Mesenchymal stem cell (in vitro differentiated cells and primary cell): ENCODE results near the gene EVL.

Experiments used
- DNase-seq: peaks from one replicate; pipeline ENCODE4 v3.0.0-alpha.2; 2013
- H2AFZ ChIP-seq: one replicate; pipeline ENCODE4 v1.6.1; 2013; ENCODE audit warnings: low read depth, mild to moderate bottlenecking, control low read depth, inconsistent platforms, low read length, moderate library complexity
- H2AK5ac ChIP-seq: 2 replicates; pipeline ENCODE4 v1.6.1; 2013; ENCODE audit warnings: low read length, moderate library complexity, mild to moderate bottlenecking, inconsistent platforms; ENCODE audit not compliant: severe bottlenecking
- H2BK120ac ChIP-seq: one replicate; pipeline ENCODE4 v1.6.1; 2013; ENCODE audit warnings: low read depth, mild to moderate bottlenecking, inconsistent platforms, low read length, moderate library complexity
- H2BK12ac ChIP-seq, 2 experiments: one replicate each; pipeline ENCODE4 v1.6.1; 2013; ENCODE audit warnings: inconsistent platforms in 2 of 2, low read length in 2 of 2, mild to moderate bottlenecking in 2 of 2, moderate library complexity in 2 of 2, control low read depth in 1 of 2
- H2BK15ac ChIP-seq: one replicate; pipeline ENCODE4 v1.6.1; 2013; ENCODE audit warnings: mild to moderate bottlenecking, low read depth, inconsistent platforms; ENCODE audit not compliant: poor library complexity, severe bottlenecking
- H2BK5ac ChIP-seq: 2 replicates; pipeline ENCODE4 v1.6.1; 2013; ENCODE audit warnings: low read depth, mild to moderate bottlenecking, low read length, control low read depth, inconsistent platforms; ENCODE audit not compliant: poor library complexity, severe bottlenecking
- H3K14ac ChIP-seq, 2 experiments: one replicate each; pipeline ENCODE4 v1.6.1; 2013; ENCODE audit warnings: inconsistent platforms in 2 of 2, low read length in 2 of 2, control low read depth in 1 of 2, mild to moderate bottlenecking in 1 of 2, moderate library complexity in 1 of 2
- H3K18ac ChIP-seq, 2 experiments: one replicate each; pipeline ENCODE4 v1.6.1; 2013; ENCODE audit warnings: inconsistent platforms in 2 of 2, low read length in 2 of 2, control low read depth in 1 of 2, low read depth in 1 of 2, mild to moderate bottlenecking in 1 of 2
- H3K23ac ChIP-seq, 2 experiments: one replicate each; pipeline ENCODE4 v1.6.1; 2013; ENCODE audit warnings: inconsistent platforms in 2 of 2, low read length in 2 of 2, mild to moderate bottlenecking in 2 of 2, moderate library complexity in 2 of 2, control low read depth in 1 of 2
- H3K27ac ChIP-seq: 2 replicates; pipeline ENCODE4 v1.5.1; 2013; ENCODE audit warnings: mild to moderate bottlenecking, moderate library complexity, low read length, control low read depth, inconsistent platforms; ENCODE audit not compliant: poor library complexity, severe bottlenecking
- H3K27me3 ChIP-seq, 2 experiments: 2 replicates each; pipeline versions ENCODE4 v1.6.1 to v1.7.0; 2013; ENCODE audit warnings: low read length in 2 of 2, mild to moderate bottlenecking in 2 of 2, moderate library complexity in 2 of 2, control low read depth in 1 of 2, inconsistent platforms in 1 of 2; ENCODE audit not compliant: control insufficient read depth in 1 of 2, insufficient read depth in 1 of 2
- H3K36me3 ChIP-seq, 2 experiments: 2 replicates each; pipeline versions ENCODE4 v1.6.1 to v1.7.0; 2013; ENCODE audit warnings: low read length in 2 of 2, control low read depth in 1 of 2, inconsistent platforms in 1 of 2, low read depth in 1 of 2, mild to moderate bottlenecking in 1 of 2; ENCODE audit not compliant: insufficient read depth in 2 of 2, control insufficient read depth in 1 of 2
- H3K4ac ChIP-seq, 2 experiments: one replicate each; pipeline ENCODE4 v1.6.1; 2013; ENCODE audit warnings: inconsistent platforms in 2 of 2, low read length in 2 of 2, mild to moderate bottlenecking in 2 of 2, moderate library complexity in 2 of 2, control low read depth in 1 of 2, low read depth in 1 of 2
- H3K4me1 ChIP-seq: 2 replicates; pipeline ENCODE4 v1.6.1; 2013; ENCODE audit warnings: low read depth, low read length, control low read depth; ENCODE audit not compliant: control insufficient read depth, insufficient read depth
- H3K4me2 ChIP-seq: 2 replicates; pipeline ENCODE4 v1.6.1; 2013; ENCODE audit warnings: low read length, mild to moderate bottlenecking, inconsistent platforms; ENCODE audit not compliant: poor library complexity, severe bottlenecking
- H3K4me3 ChIP-seq, 2 experiments: 2 replicates each; pipeline versions ENCODE4 v1.5.1 to v1.7.0; 2013; ENCODE audit warnings: low read length in 2 of 2, mild to moderate bottlenecking in 2 of 2, control low read depth in 1 of 2, low read depth in 1 of 2; ENCODE audit not compliant: insufficient read depth in 1 of 2
- H3K79me1 ChIP-seq: replicated peaks from 2 replicates; pipeline ENCODE4 v1.6.1; 2013; ENCODE audit warnings: mild to moderate bottlenecking, control low read depth, low read length, inconsistent platforms; ENCODE audit not compliant: poor library complexity, severe bottlenecking
- H3K9ac ChIP-seq: 2 replicates; pipeline ENCODE4 v1.7.0; 2013; ENCODE audit warnings: mild to moderate bottlenecking, low read length, moderate library complexity
- H3K9me3 ChIP-seq: 2 replicates; pipeline ENCODE4 v1.7.0; 2013; ENCODE audit warnings: mild to moderate bottlenecking, low read length; ENCODE audit not compliant: control insufficient read depth
- H4K8ac ChIP-seq: one replicate; pipeline ENCODE4 v1.6.1; 2013; ENCODE audit warnings: inconsistent platforms, mild to moderate bottlenecking, low read length, moderate library complexity
- H4K91ac ChIP-seq: one replicate; pipeline ENCODE4 v1.6.1; 2013; ENCODE audit warnings: mild to moderate bottlenecking, low read length, inconsistent platforms
- WGBS: methylation state at CpG from one replicate; pipeline ENCODE4 v1.1.7; 2013; ENCODE audit warnings: mixed read lengths; 5-methylcytosine and 5-hydroxymethylcytosine counted together

Gene EVL

DNA sequence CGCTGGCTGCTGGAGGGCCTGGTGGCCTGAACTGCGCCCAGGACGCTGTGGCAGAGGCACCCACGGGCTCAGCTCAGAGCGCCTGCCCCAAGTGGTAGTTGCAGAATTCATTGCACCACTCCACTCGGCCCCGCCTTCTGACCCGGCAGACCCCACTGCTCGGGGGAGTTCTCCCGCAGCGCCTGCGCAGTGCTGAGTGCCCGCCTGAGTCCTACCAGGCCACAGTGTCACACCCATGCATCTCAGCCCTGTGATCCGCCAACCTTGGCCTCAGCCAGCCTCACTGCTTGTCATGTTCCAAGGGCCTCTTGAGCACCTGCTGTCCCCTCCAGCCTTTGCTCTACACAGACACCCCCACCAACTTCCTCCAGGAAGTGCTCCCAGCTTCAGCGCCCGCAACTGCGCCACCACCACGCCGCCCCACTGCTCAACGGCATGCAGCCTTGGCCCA is 82.0 kb downstream of the EVL start:
- Histone ChIP-seq H2BK15ac (no peak overlapping the region), H3K27ac (no peak overlapping the region), H3K9ac (no peak overlapping the region), H3K4me2 (no peak overlapping the region), H3K14ac (no peak overlapping the region), H3K27me3 (peaks cover 0 to 21% of the 10 kb centered on the region in 2 experiments), H4K91ac (no peak overlapping the region), H2BK12ac (no peak overlapping the region), H3K4me3 (no peak overlapping the region), H2AK5ac (no peak overlapping the region), H4K8ac (no peak overlapping the region), H2BK5ac (no peak overlapping the region), H2BK120ac (no peak overlapping the region), H3K4me1 (peaks cover 3% of the 10 kb centered on the region), H3K9me3 (no peaks in the 10 kb centered on the region), H3K79me1 (no peaks in the 10 kb centered on the region), H3K4ac (no peak overlapping the region), H3K36me3 (peaks cover 4 to 31% of the 10 kb centered on the region in 2 experiments), H2AFZ (no peak overlapping the region), H3K18ac (no peak overlapping the region), H3K23ac (no peak overlapping the region)
- no peak for DNase-seq
- WGBS = 95% methylated on average over 20 of the region's 20 CpGs

GRCh38 chr14:100147691-100148464 is 82.7 kb downstream of the EVL start:
- H3K27me3 ChIP-seq = peaks cover 0 to 25% of the 10 kb centered on the region in 2 experiments
- H3K9ac ChIP-seq = no peak overlapping the region
- H3K18ac ChIP-seq = no peak overlapping the region
- no peak overlapping the region for H2BK15ac ChIP-seq
- no peak overlapping the region for H2BK120ac ChIP-seq
- no peak overlapping the region for H3K23ac ChIP-seq
- H4K91ac ChIP-seq = no peak overlapping the region
- H3K14ac ChIP-seq = no peak overlapping the region
- no peak for DNase-seq
- H3K4ac ChIP-seq = no peak overlapping the region
- no peak overlapping the region for H4K8ac ChIP-seq
- H2BK12ac ChIP-seq = no peak overlapping the region
- peaks cover 2 to 25% of the 10 kb centered on the region in 2 experiments for H3K36me3 ChIP-seq
- 83% methylated on average over 27 of the region's 28 CpGs for WGBS
- H2BK5ac ChIP-seq = no peak overlapping the region
- no peak overlapping the region for H3K4me3 ChIP-seq
- H3K79me1 ChIP-seq = no peaks in the 10 kb centered on the region
- no peaks in the 10 kb centered on the region for H3K9me3 ChIP-seq
- H3K27ac ChIP-seq = no peak overlapping the region
- no peak overlapping the region for H2AK5ac ChIP-seq
- H3K4me1 ChIP-seq = peaks cover 3% of the 10 kb centered on the region
- no peak overlapping the region for H3K4me2 ChIP-seq
- H2AFZ ChIP-seq = no peak overlapping the region

GRCh38 chr14:100148837-100149731 is 83.9 kb downstream of the EVL start:
- no peak overlapping the region for H4K8ac ChIP-seq
- H3K18ac ChIP-seq = no peak overlapping the region
- 95% methylated on average over 58 of the region's 58 CpGs for WGBS
- no peak overlapping the region for H2BK15ac ChIP-seq
- H3K9me3 ChIP-seq = no peaks in the 10 kb centered on the region
- H3K4me3 ChIP-seq = peak overlapping the region in 1 of 2 experiments; percentile 14
- H3K4me2 ChIP-seq = no peak overlapping the region
- H2BK5ac ChIP-seq = no peak overlapping the region
- H2BK120ac ChIP-seq = no peak overlapping the region
- no peak overlapping the region for H3K23ac ChIP-seq
- H3K79me1 ChIP-seq = no peaks in the 10 kb centered on the region
- no peak overlapping the region for H3K4ac ChIP-seq
- peaks cover under 1 to 17% of the 10 kb centered on the region in 2 experiments for H3K36me3 ChIP-seq
- H2AK5ac ChIP-seq = no peak overlapping the region
- no peak overlapping the region for H4K91ac ChIP-seq
- H3K9ac ChIP-seq = no peak overlapping the region
- H2BK12ac ChIP-seq = no peak overlapping the region
- H3K27me3 ChIP-seq = peaks cover 0 to 25% of the 10 kb centered on the region in 2 experiments
- peaks cover 3% of the 10 kb centered on the region for H3K4me1 ChIP-seq
- H3K14ac ChIP-seq = peak overlapping the region in 1 of 2 experiments; percentile 74
- H2AFZ ChIP-seq = no peak overlapping the region
- no peak for DNase-seq
- no peak overlapping the region for H3K27ac ChIP-seq
